Measurements from ENCODE around the gene RFX3.

RFX3 gene

DNA sequence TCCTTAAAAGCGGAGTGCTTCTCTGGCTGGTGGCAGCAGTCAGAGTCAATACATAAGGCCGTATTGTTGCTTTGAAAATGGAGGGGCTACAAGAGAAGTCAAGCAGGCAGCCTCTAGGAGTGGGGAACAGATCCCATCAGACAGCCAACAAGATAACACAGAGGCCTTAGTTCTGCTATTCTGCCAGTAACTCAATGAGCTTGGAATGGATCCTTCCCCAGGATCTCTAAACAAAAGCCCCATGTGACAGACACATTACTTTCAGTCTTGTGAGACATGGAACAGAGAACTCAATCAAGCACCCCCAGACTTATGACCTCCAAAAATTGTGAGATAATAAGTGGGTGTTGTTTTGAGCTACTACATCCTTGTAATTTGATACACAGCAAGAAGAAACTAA is 158.6 kb downstream of the RFX3 start:
- Histone ChIP-seq H3K9me3 (ENCODE audit: low read length) (no peaks in the 10 kb centered on the region), H2AFZ (ENCODE audit: low read length) (no peak overlapping the region)
- TF ChIP-seq EZH2 (IDR thresholded peaks at IDR 0.05; ENCODE audit: borderline replicate concordance, low read length) (no peak), CTCF (IDR thresholded peaks at IDR 0.05; ENCODE audit: low read length) (no peak)

DNA sequence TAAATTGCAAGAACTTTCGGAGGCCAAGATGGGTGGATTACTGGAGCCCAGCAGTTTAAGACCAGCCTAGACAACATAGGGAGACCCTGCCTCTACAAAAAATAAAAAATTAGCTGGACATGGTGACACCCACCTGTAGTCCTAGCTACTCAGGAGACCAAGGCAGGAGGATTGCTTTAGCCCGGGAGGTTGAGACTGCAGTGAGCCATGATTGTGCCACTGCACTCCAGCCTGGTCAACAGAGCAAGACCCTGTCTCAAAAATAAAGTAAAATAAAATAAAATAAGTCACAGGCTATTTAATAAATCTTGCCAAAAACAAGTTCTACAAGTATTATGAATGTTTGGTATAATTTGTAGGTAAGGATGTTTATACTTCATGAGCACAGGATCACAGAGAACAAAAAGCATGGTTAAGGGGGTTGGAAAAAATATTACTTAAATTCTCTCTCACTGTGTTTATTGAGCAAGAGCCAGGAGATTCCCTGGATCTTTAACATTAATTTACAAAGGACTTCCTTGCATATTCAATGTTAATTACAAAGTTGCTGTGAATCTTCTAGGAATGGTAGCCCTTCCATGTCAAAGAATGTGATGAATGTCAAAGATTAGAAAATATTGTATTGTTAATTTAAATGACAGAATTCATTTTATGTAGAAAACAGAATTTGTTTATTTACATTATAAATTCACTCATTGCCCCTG is 164.0 kb downstream of the RFX3 start:
- no peak overlapping the region for H3K27ac ChIP-seq (ENCODE audit: low read depth, low read length, poor library complexity, severe bottlenecking)

More for the DNA sequence above, 158.6 kb downstream of the RFX3 start:
- Histone ChIP-seq H3F3A (ENCODE audit: insufficient read depth, low read length) (no peaks in the 10 kb centered on the region), H3K4me1 (ENCODE audit: insufficient read depth, low read length, severe bottlenecking) (no peaks in the 10 kb centered on the region), H3K9me2 (ENCODE audit: low read depth, low read length) (no peaks in the 10 kb centered on the region), H3K27ac (ENCODE audit: low read depth, low read length, poor library complexity, severe bottlenecking) (no peak overlapping the region), H3K4me2 (ENCODE audit: low read length) (no peak overlapping the region), H3K4me3 (ENCODE audit: low read depth, low read length, poor library complexity, severe bottlenecking) (no peak overlapping the region), H3K36me3 (ENCODE audit: insufficient read depth, low read length) (no peaks in the 10 kb centered on the region), H4K20me1 (ENCODE audit: insufficient read depth, low read length) (no peaks in the 10 kb centered on the region), H3K79me2 (ENCODE audit: insufficient read depth, low read length) (no peaks in the 10 kb centered on the region), H3K9ac (ENCODE audit: low read length) (no peak overlapping the region), H3K27me3 (ENCODE audit: insufficient read depth, low read length) (no peaks in the 10 kb centered on the region)

GRCh38 chr9:3361116-3361515 is 164.7 kb downstream of the RFX3 start:
- Histone ChIP-seq H3K4me3 (ENCODE audit: low read depth, low read length, poor library complexity, severe bottlenecking) (no peak overlapping the region), H3K36me3 (ENCODE audit: insufficient read depth, low read length) (no peaks in the 10 kb centered on the region), H3K9ac (ENCODE audit: low read length) (no peak overlapping the region), H3K27me3 (ENCODE audit: insufficient read depth, low read length) (no peaks in the 10 kb centered on the region), H3K4me2 (ENCODE audit: low read length) (no peak overlapping the region), H3K4me1 (ENCODE audit: insufficient read depth, low read length, severe bottlenecking) (no peaks in the 10 kb centered on the region), H3K9me3 (ENCODE audit: low read length) (0 out of 2 replicates have a peak, but pooled peaks cover 3% of the 10 kb centered on the region), H3F3A (ENCODE audit: insufficient read depth, low read length) (no peaks in the 10 kb centered on the region), H4K20me1 (ENCODE audit: insufficient read depth, low read length) (no peaks in the 10 kb centered on the region), H3K79me2 (ENCODE audit: insufficient read depth, low read length) (no peaks in the 10 kb centered on the region), H3K27ac (ENCODE audit: low read depth, low read length, poor library complexity, severe bottlenecking) (no peak overlapping the region), H3K9me2 (ENCODE audit: low read depth, low read length) (0 out of 2 replicates have a peak, but pooled peaks cover 3% of the 10 kb centered on the region), H2AFZ (ENCODE audit: low read length) (no peak overlapping the region)
- TF ChIP-seq EZH2 (IDR thresholded peaks at IDR 0.05; ENCODE audit: borderline replicate concordance, low read length) = no peak
- no peak for TF ChIP-seq CTCF (IDR thresholded peaks at IDR 0.05; ENCODE audit: low read length)

More for the DNA sequence above, 164.0 kb downstream of the RFX3 start:
- Histone ChIP-seq H3K27me3 (ENCODE audit: insufficient read depth, low read length) (no peaks in the 10 kb centered on the region), H3K4me2 (ENCODE audit: low read length) (no peak overlapping the region), H3K9ac (ENCODE audit: low read length) (no peak overlapping the region), H3K36me3 (ENCODE audit: insufficient read depth, low read length) (no peaks in the 10 kb centered on the region), H3K9me3 (ENCODE audit: low read length) (0 out of 2 replicates have a peak, but pooled peaks cover 3% of the 10 kb centered on the region), H3K79me2 (ENCODE audit: insufficient read depth, low read length) (no peaks in the 10 kb centered on the region), H3K4me3 (ENCODE audit: low read depth, low read length, poor library complexity, severe bottlenecking) (no peak overlapping the region), H4K20me1 (ENCODE audit: insufficient read depth, low read length) (no peaks in the 10 kb centered on the region), H3K9me2 (ENCODE audit: low read depth, low read length) (0 out of 2 replicates have a peak, but pooled peaks cover 3% of the 10 kb centered on the region), H3F3A (ENCODE audit: insufficient read depth, low read length) (no peaks in the 10 kb centered on the region), H2AFZ (ENCODE audit: low read length) (no peak overlapping the region), H3K4me1 (ENCODE audit: insufficient read depth, low read length, severe bottlenecking) (no peaks in the 10 kb centered on the region)
- TF ChIP-seq CTCF (IDR thresholded peaks at IDR 0.05; ENCODE audit: low read length) = no peak
- TF ChIP-seq EZH2 (IDR thresholded peaks at IDR 0.05; ENCODE audit: borderline replicate concordance, low read length) = no peak

Data from OCI-LY1 (cell line).